ENCODE measurements around the gene ERGIC1.

The ERGIC1 gene

DNA sequence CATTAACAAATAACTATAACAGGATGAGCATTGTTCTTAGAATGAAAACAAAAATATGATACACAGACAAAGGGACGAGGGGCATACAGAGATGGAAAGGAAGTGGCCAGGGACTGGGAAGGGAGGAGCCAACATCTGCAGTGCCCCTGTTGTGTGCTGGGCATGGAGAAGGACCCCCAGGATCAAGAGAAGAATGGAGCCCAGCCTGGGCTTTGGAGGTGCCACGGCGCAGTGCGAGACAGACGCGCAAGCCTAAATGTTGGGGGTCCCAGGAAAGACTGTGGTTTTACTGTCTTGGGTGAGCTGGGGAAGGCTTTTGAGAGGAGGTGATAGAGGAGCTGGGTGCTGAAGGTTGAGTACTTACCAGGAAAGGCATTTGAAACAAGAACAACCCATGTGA lies 34.6 kb upstream of the ERGIC1 start:
- Histone ChIP-seq H2AFZ (ENCODE audit: low read depth) (no peak overlapping the region), H3K4me2 (no peak overlapping the region), H3K27me3 (ENCODE audit: insufficient read depth, low read depth) (no peaks in the 10 kb centered on the region), H3K4me3 (IDR thresholded peaks at IDR 0.05; ENCODE audit: insufficient read depth, low read depth, low read length) (no peak overlapping the region), H3K9ac (no peak overlapping the region), H3K4me1 (ENCODE audit: low read depth, poor library complexity, severe bottlenecking) (no peaks in the 10 kb centered on the region), H3K79me2 (ENCODE audit: insufficient read depth, low read depth) (no peaks in the 10 kb centered on the region), H4K20me1 (ENCODE audit: insufficient read depth) (no peaks in the 10 kb centered on the region), H3K27ac (no peak overlapping the region), H3K36me3 (ENCODE audit: insufficient read depth) (no peaks in the 10 kb centered on the region)
- TF ChIP-seq, protein P1, sequence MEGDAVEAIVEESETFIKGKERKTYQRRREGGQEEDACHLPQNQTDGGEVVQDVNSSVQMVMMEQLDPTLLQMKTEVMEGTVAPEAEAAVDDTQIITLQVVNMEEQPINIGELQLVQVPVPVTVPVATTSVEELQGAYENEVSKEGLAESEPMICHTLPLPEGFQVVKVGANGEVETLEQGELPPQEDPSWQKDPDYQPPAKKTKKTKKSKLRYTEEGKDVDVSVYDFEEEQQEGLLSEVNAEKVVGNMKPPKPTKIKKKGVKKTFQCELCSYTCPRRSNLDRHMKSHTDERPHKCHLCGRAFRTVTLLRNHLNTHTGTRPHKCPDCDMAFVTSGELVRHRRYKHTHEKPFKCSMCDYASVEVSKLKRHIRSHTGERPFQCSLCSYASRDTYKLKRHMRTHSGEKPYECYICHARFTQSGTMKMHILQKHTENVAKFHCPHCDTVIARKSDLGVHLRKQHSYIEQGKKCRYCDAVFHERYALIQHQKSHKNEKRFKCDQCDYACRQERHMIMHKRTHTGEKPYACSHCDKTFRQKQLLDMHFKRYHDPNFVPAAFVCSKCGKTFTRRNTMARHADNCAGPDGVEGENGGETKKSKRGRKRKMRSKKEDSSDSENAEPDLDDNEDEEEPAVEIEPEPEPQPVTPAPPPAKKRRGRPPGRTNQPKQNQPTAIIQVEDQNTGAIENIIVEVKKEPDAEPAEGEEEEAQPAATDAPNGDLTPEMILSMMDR (conservative IDR thresholded peaks at IDR 0.05; ENCODE audit: low read depth, low read length): no peak

DNA sequence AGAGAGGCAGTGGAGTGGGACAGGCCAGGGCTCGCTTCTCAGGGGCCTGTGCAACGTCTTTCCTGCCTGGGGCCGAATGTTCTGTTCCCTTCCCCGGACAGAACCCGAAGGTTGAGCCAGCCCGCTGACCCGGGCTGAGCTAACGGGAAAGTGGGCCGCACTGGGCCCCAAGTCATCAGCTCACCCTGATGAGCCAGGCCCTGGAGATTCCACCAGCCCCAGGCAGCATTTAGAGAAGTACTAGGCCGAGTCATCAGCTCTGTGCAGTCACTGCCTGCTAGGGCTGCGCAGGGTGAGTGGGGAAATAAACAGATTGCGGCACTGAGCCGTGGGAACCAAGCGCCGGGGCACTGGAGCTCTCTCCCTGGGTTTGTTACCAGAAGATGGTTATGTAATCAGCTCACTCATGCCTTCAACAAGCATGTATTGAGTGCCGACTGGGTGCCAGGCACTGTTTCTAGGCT lies 33.9 kb upstream of the ERGIC1 start:
- Histone ChIP-seq H4K20me1 (ENCODE audit: insufficient read depth) (no peaks in the 10 kb centered on the region), H3K27ac (no peak overlapping the region), H2AFZ (ENCODE audit: low read depth) (no peak overlapping the region), H3K27me3 (ENCODE audit: insufficient read depth, low read depth) (no peaks in the 10 kb centered on the region), H3K4me3 (IDR thresholded peaks at IDR 0.05; ENCODE audit: insufficient read depth, low read depth, low read length) (no peak overlapping the region), H3K79me2 (ENCODE audit: insufficient read depth, low read depth) (no peaks in the 10 kb centered on the region), H3K36me3 (ENCODE audit: insufficient read depth) (no peaks in the 10 kb centered on the region), H3K4me1 (ENCODE audit: low read depth, poor library complexity, severe bottlenecking) (no peaks in the 10 kb centered on the region), H3K4me2 (no peak overlapping the region), H3K9ac (no peak overlapping the region)
- TF ChIP-seq, protein P1 (conservative IDR thresholded peaks at IDR 0.05; ENCODE audit: low read depth, low read length): no peak

DNA sequence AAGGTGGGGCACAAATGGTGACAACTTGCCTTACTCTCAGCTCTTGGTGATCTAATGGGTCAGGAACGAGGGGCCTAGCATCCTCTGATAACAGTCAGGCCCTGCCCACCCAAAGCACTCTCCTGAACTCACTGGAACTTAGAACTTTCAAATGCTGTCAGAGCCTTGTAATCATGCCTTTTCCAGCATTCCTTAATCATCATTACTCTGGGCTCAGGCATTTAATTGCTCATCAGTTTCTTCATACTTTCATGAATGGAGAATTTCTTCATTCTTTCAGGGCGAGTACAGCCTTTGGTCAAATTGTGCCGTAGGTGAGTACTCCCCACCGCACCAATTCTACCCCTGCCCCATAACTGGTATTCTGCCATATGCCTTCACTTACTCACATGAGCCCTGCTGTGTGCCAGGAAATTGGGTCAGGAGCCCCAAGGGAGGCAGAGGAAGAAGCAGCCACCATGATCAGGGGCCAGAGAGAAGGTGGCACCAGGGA lies 32.8 kb upstream of the ERGIC1 start:
- H3K4me3 ChIP-seq (IDR thresholded peaks at IDR 0.05; ENCODE audit: insufficient read depth, low read depth, low read length): no peak overlapping the region
- no peak overlapping the region for H2AFZ ChIP-seq (ENCODE audit: low read depth)
- H3K36me3 ChIP-seq (ENCODE audit: insufficient read depth): no peaks in the 10 kb centered on the region
- H3K79me2 ChIP-seq (ENCODE audit: insufficient read depth, low read depth): no peaks in the 10 kb centered on the region
- H4K20me1 ChIP-seq (ENCODE audit: insufficient read depth): no peaks in the 10 kb centered on the region
- H3K27me3 ChIP-seq (ENCODE audit: insufficient read depth, low read depth): no peaks in the 10 kb centered on the region
- H3K4me1 ChIP-seq (ENCODE audit: low read depth, poor library complexity, severe bottlenecking): no peaks in the 10 kb centered on the region
- H3K9ac ChIP-seq: no peak overlapping the region
- H3K27ac ChIP-seq: no peak overlapping the region
- H3K4me2 ChIP-seq: no peak overlapping the region
- TF ChIP-seq, protein P1 (conservative IDR thresholded peaks at IDR 0.05; ENCODE audit: low read depth, low read length): no peak

DNA sequence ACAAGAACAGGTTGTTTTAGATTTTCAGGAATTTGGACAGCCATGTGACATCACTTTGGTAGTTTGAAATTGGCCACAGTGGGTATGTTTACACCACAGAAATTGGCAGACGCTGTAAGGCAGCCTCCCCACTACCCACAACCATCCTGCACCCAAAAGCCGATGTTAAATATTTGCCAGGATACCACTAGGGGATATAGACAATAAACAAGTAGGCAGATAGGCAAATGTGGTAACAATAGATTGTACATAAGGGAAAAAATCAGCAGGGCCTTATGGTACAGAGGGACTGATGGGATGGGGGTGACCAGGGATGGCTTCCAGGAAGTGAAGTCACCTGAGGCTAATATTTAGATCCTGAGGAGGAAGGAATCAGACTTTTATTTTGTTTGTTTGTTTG lies 31.9 kb upstream of the ERGIC1 start:
- H3K36me3 ChIP-seq (ENCODE audit: insufficient read depth): no peaks in the 10 kb centered on the region
- no peak overlapping the region for H2AFZ ChIP-seq (ENCODE audit: low read depth)
- no peaks in the 10 kb centered on the region for H4K20me1 ChIP-seq (ENCODE audit: insufficient read depth)
- H3K4me2 ChIP-seq: no peak overlapping the region
- no peak overlapping the region for H3K27ac ChIP-seq
- H3K9ac ChIP-seq: no peak overlapping the region
- H3K27me3 ChIP-seq (ENCODE audit: insufficient read depth, low read depth): no peaks in the 10 kb centered on the region
- H3K79me2 ChIP-seq (ENCODE audit: insufficient read depth, low read depth): no peaks in the 10 kb centered on the region
- TF ChIP-seq, protein P1 (conservative IDR thresholded peaks at IDR 0.05; ENCODE audit: low read depth, low read length): no peak
- no peak overlapping the region for H3K4me3 ChIP-seq (IDR thresholded peaks at IDR 0.05; ENCODE audit: insufficient read depth, low read depth, low read length)
- no peaks in the 10 kb centered on the region for H3K4me1 ChIP-seq (ENCODE audit: low read depth, poor library complexity, severe bottlenecking)

Measured in KMS-11 (cell line).